Liver (tissue), 9 donors: Measurements from ENCODE around the gene DOK3. TPM values are rescaled to one million over a fixed set of nuclear protein-coding genes. Genes with fewer than 3 reads are reported as not detected.

ENCODE experiments used
- DNase-seq: peaks from one replicate; pipeline ENCODE4 v3.0.0-alpha.2; 2017; ENCODE audit warnings: low spot score
- H3K27ac ChIP-seq, 2 donors: one replicate each; pipeline ENCODE4 v1.7.0; 2013; ENCODE audit warnings: inconsistent platforms in 2 of 2, low read length in 2 of 2, control low read depth in 1 of 2, low read depth in 1 of 2, mild to moderate bottlenecking in 1 of 2
- H3K27me3 ChIP-seq, 4 donors: one replicate each; pipeline versions ENCODE4 v1.6.1 to v1.7.0; 2013; ENCODE audit warnings: low read length in 3 of 4, inconsistent platforms in 1 of 4, mild to moderate bottlenecking in 1 of 4, moderate library complexity in 1 of 4; ENCODE audit not compliant: control insufficient read depth in 4 of 4, insufficient read depth in 4 of 4
- H3K36me3 ChIP-seq, 4 donors: one replicate each; pipeline versions ENCODE4 v1.6.1 to v1.7.0; 2013; ENCODE audit warnings: low read length in 3 of 4, mild to moderate bottlenecking in 3 of 4, low read depth in 1 of 4, moderate library complexity in 1 of 4; ENCODE audit not compliant: control insufficient read depth in 4 of 4, insufficient read depth in 3 of 4
- H3K4me1 ChIP-seq, 4 donors: one replicate each; pipeline versions ENCODE4 v1.6.1 to v1.7.0; 2013; ENCODE audit warnings: low read length in 3 of 4, mild to moderate bottlenecking in 3 of 4, moderate library complexity in 1 of 4; ENCODE audit not compliant: control insufficient read depth in 4 of 4, insufficient read depth in 4 of 4
- H3K4me3 ChIP-seq, 3 donors: one replicate each; pipeline versions ENCODE4 v1.6.1 to v1.7.0; 2013; ENCODE audit warnings: low read length in 3 of 3, control low read depth in 1 of 3, low read depth in 1 of 3, mild to moderate bottlenecking in 1 of 3
- H3K9ac ChIP-seq, 2 donors: one replicate each; pipeline ENCODE4 v1.7.0; 2013; ENCODE audit warnings: low read length in 2 of 2, mild to moderate bottlenecking in 2 of 2, moderate library complexity in 2 of 2, control low read depth in 1 of 2, low read depth in 1 of 2
- H3K9me3 ChIP-seq, 4 donors: one replicate each; pipeline versions ENCODE4 v1.6.1 to v1.7.0; 2013; ENCODE audit warnings: low read length in 3 of 4; ENCODE audit not compliant: control insufficient read depth in 4 of 4
- FOXA1 ChIP-seq: IDR thresholded peaks from 2 replicates; pipeline ENCODE4 v1.6.1; 2016; ENCODE audit warnings: antibody characterized with exemption
- GABPA ChIP-seq, 2 donors: IDR thresholded peaks in 1 of 2; conservative IDR thresholded peaks in 1 of 2; 2 replicates each; pipeline ENCODE4 v1.6.1; 2016; ENCODE audit warnings: antibody characterized with exemption in 2 of 2, mild to moderate bottlenecking in 1 of 2, moderate library complexity in 1 of 2
- JUND ChIP-seq, 2 donors: IDR thresholded peaks; 2 replicates each; pipeline ENCODE4 v1.6.1; 2016; ENCODE audit warnings: antibody characterized with exemption in 2 of 2
- NR2F2 ChIP-seq: IDR thresholded peaks from 2 replicates; pipeline ENCODE4 v1.6.1; 2016; ENCODE audit warnings: antibody characterized with exemption
- RXRA ChIP-seq, 2 donors: IDR thresholded peaks; 2 replicates each; pipeline ENCODE4 v1.6.1; 2017 to 2018; ENCODE audit warnings: antibody characterized with exemption in 2 of 2, mild to moderate bottlenecking in 1 of 2
- SP1 ChIP-seq: IDR thresholded peaks from 2 replicates; pipeline ENCODE4 v1.6.1; 2018; ENCODE audit warnings: antibody characterized with exemption, mild to moderate bottlenecking
- YY1 ChIP-seq: IDR thresholded peaks from 2 replicates; pipeline ENCODE4 v1.6.1; 2016; ENCODE audit warnings: antibody characterized with exemption, mild to moderate bottlenecking
- WGBS: extraction: QIAGEN DNeasy Blood & Tissue Kit; methylation state at CpG from one replicate; pipeline ENCODE4 v1.1.7; 2013; 5-methylcytosine and 5-hydroxymethylcytosine counted together
- polyA plus RNA-seq, 2 donors: library from polyadenylated mRNA; stranded (reverse) in 1 of 2; unstranded in 1 of 2; fragments of 200-250 nt in 1 of 2; fragments of >200 nt in 1 of 2; fragmentation: Nextera tagmentation in 1 of 2; extraction: Ambion mirVana in 1 of 2; gene quantifications; one replicate each; pipeline versions ENCODE4 v1.2.1 to v1.2.3, GENCODE V29; 2013 to 2015
- total RNA-seq, 2 donors: library from RNA; depleted of rRNA; stranded (reverse); fragments of >200 nt; gene quantifications; one replicate each; pipeline ENCODE4 v1.2.3, GENCODE V29; 2014
- TF ChIP-seq, protein P1 (sequence below): IDR thresholded peaks from 2 replicates; pipeline ENCODE4 v1.6.1; 2016; ENCODE audit warnings: antibody characterized with exemption
- donor health status: healthy.
- donor health status: healthy.
- donor health status: healthy.
- donor health status: healthy.
- donor health status: healthy.

DOK3 gene
- total and polyA plus RNA-seq, 4 donors = 1.7 to 19.2 (median 6.6) TPM

DNA sequence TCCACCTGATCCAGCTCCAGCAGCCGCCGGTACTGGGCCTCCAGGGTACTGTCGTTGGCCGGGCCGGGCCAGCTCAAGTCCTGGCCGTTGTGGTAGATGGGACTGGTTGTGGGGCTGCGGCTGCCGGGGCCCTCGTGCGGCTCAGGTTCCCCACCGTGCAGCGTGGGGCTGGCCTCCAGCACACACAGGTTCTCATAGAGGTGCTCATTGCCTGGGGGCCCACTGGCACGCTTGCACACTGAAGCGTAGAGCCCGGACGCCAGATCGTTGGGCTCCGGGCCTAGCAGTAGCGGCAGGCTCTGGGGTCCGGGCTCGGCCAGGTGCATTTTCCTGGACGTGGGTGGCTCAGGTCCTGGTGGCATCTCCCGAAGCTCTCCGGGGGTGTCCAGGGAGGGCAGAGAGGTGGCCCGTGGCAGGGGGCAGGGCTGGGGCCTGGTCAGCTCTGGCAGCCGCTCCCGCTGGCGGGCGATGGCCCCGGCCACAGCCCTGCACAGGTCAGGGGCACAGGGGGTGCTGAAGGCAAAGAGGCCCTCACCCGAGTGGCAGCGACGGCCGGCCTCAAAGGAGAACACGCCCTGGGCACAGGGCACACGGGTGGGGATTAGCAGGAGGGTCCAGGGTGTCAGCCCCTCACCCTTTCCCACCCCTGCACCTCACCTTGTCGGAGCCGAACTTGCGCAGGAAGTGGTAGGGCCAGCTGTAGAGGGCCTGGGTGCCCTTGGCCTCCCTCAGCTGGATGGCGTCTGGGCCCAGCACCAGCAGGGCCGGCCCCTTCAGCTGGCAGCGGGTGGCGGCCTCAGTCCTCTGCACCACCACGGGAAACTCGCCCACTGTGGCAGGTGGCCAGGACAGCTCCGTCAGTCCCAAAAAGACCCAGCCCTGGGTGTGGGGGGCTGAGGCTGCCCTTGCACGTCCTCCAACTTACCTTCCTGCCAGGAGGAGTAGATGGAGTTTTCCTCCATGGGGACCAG lies 5.3 kb downstream of the DOK3 start:
- WGBS = 93% methylated on average over 47 of the region's 47 CpGs
- H3K36me3 ChIP-seq = no peaks in the 10 kb centered on the region
- H3K4me3 ChIP-seq = no peak overlapping the region
- no peaks in the 10 kb centered on the region for H3K9me3 ChIP-seq
- H3K27ac ChIP-seq = no peak overlapping the region
- no peak for DNase-seq
- TF ChIP-seq FOXA1 = no peak
- no peak for TF ChIP-seq JUND (IDR thresholded peaks at IDR 0.05)
- peaks cover 0 to 3% (median 2%) of the 10 kb centered on the region in 4 donors for H3K4me1 ChIP-seq
- no peak overlapping the region for H3K9ac ChIP-seq
- H3K27me3 ChIP-seq = no peaks in the 10 kb centered on the region

DNA sequence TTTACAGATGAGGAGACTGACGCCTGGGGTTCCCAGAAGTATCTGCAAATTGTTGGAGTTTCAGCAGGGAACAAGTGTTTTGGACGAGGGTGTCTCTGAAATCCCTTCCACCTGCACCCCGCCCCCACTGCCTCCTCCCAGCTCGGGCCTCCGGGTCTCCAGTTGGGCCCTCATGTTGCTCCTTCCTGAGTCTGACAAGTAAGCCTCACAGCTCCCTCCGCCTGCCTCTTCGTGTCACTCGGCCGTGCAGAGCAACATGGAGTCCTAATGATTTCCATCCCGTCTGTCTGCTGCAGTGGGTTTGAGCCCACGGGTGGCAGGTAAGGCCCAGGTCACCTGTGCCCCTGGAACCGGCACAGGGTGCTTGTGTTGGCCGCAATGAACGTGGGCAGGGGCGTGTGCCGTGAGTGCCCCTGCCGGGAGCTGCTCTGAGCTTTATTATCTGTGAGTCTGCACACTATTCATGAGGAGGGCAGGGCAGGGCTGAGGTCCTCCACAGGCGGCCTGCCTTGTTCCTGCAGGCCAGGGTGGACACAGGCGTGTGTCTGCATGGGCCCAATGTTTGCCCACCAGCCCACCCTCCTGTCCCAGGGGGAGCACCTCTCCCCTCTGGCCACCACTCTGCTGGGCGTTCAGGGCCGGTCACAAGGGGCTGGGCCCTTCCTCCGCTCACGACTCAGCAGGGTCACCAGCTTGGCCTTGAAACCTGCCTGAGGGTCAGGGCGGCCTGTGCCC lies 6.1 kb downstream of the DOK3 start:
- peaks cover 0 to 3% (median 2%) of the 10 kb centered on the region in 4 donors for H3K4me1 ChIP-seq

DNA sequence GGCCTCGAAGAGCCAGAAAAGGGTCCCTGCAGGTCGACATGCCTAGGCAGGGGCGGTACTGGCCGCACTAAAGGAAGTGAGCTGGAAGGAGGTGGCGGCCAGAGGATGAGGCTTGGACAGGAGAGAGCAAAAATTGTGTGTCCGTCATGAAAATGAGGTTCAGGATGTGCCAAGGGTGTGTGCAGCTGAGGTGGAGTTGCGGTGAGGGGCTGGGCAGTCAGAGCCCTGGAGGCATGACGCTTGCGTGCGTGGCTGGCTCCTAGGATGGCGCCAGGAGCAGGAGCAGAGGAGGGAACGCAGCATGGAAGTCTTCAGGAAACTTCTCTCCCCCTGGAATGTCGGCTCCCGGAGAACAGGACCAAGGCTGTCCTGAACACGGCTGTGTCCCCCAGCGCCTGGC lies 6.7 kb downstream of the DOK3 start:
- Histone ChIP-seq H3K4me1 (peaks cover 0 to 7% (median 2%) of the 10 kb centered on the region in 4 donors), H3K27ac (no peak overlapping the region), H3K9me3 (no peaks in the 10 kb centered on the region), H3K9ac (no peak overlapping the region), H3K27me3 (no peaks in the 10 kb centered on the region), H3K4me3 (no peak overlapping the region), H3K36me3 (no peaks in the 10 kb centered on the region)
- no peak for DNase-seq
- 86% methylated on average over 16 of the region's 16 CpGs for WGBS
- TF ChIP-seq, protein P1, sequence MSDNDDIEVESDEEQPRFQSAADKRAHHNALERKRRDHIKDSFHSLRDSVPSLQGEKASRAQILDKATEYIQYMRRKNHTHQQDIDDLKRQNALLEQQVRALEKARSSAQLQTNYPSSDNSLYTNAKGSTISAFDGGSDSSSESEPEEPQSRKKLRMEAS = no peak
- TF ChIP-seq JUND (IDR thresholded peaks at IDR 0.05) (no peak), NR2F2 (no peak), YY1 (no peak), FOXA1 (no peak), GABPA (IDR thresholded peaks at IDR 0.05 in 1 of 2, conservative IDR thresholded peaks at IDR 0.05 in 1 of 2) (no peak), SP1 (no peak)

More for the DNA sequence above, 6.1 kb downstream of the DOK3 start:
- Histone ChIP-seq H3K27me3 (no peaks in the 10 kb centered on the region), H3K27ac (no peak overlapping the region), H3K4me3 (no peak overlapping the region), H3K9me3 (no peaks in the 10 kb centered on the region), H3K36me3 (no peaks in the 10 kb centered on the region), H3K9ac (no peak overlapping the region)
- TF ChIP-seq RXRA (IDR thresholded peaks at IDR 0.05) (no peak), YY1 (no peak), GABPA (IDR thresholded peaks at IDR 0.05 in 1 of 2, conservative IDR thresholded peaks at IDR 0.05 in 1 of 2) (no peak)
- TF ChIP-seq, protein P1 = no peak
- no peak for DNase-seq
- WGBS = 84% methylated on average over 24 of the region's 24 CpGs
